Endothelial cell of umbilical vein (primary cell): Measurements from ENCODE around the gene FGF22. TPM values are rescaled to one million over a fixed set of nuclear protein-coding genes. Genes with fewer than 3 reads are reported as not detected.

Source experiments
- BruUV-seq: library from RNA; stranded (reverse); fragments of 400-500 nt; replicated peaks from 2 replicates; lab custom pipeline; 2021; lab: Mats Ljungman, UMichigan
- CTCF ChIA-PET: fragments of 300-600, 350-600 bp; sonication (Branson Sonifier 250); formaldehyde crosslinking; loops from one replicate; lab custom pipeline; 2021; ENCODE audit warnings: antibody characterized with exemption, inconsistent platforms; lab: Charles Lee
- POLR2A ChIA-PET: fragments of 300-600, 350-600 bp; sonication (Branson Sonifier 250); formaldehyde crosslinking; loops from one replicate; lab custom pipeline; 2021; ENCODE audit warnings: antibody characterized with exemption, inconsistent platforms; lab: Charles Lee
- DNase-seq: peaks from one replicate; pipeline ENCODE4 v3.0.0-alpha.2; 2011; ENCODE audit warnings: low read depth, low spot score
- FAIRE-seq: peaks from 2 replicates; lab custom pipeline; 2011; peaks lifted over from hg19 to GRCh38; lab: Jason Lieb, UNC
- H2AFZ ChIP-seq: 2 replicates; pipeline ENCODE4 v1.6.0; 2012; ENCODE audit warnings: low read depth, low read length, control low read depth, inconsistent platforms
- H3K27ac ChIP-seq: 2 replicates; pipeline ENCODE4 v1.5.1; 2011; ENCODE audit warnings: low read depth, mild to moderate bottlenecking, control low read depth, low read length, moderate library complexity; ENCODE audit not compliant: insufficient read depth
- H3K27me3 ChIP-seq, 2 experiments: 2 replicates each; pipeline versions ENCODE4 v1.6.0 to v1.6.1; 2011; ENCODE audit warnings: low read length in 2 of 2, mixed read lengths in 1 of 2; ENCODE audit not compliant: control insufficient read depth in 2 of 2, insufficient read depth in 2 of 2
- H3K36me3 ChIP-seq, 2 experiments: 2 replicates in 1 of 2; 3 replicates in 1 of 2; pipeline ENCODE4 v1.5.1; 2011; ENCODE audit warnings: low read length in 2 of 2, mild to moderate bottlenecking in 1 of 2, moderate library complexity in 1 of 2; ENCODE audit not compliant: control insufficient read depth in 2 of 2, insufficient read depth in 2 of 2; ENCODE audit errors: extremely low read depth in 1 of 2
- H3K4me1 ChIP-seq: 3 replicates; pipeline ENCODE4 v1.5.1; 2011; ENCODE audit warnings: mild to moderate bottlenecking, low read length; ENCODE audit not compliant: control insufficient read depth, insufficient read depth; ENCODE audit errors: extremely low read depth
- H3K4me2 ChIP-seq: 2 replicates; pipeline ENCODE4 v1.6.1; 2011; ENCODE audit warnings: low read length, control low read depth, mixed read lengths; ENCODE audit not compliant: insufficient read depth
- H3K4me3 ChIP-seq, 3 experiments: fragments of 200-600 bp in 1 of 3; sonication (generic), shearing (Covaris generic) in 1 of 3; replicated peaks in 1 of 3; 2 replicates each; pipeline ENCODE4 v1.5.1; 2011 to 2016; ENCODE audit warnings: control low read depth in 3 of 3, low read length in 3 of 3, mild to moderate bottlenecking in 2 of 3, inconsistent platforms in 1 of 3, low read depth in 1 of 3, moderate library complexity in 1 of 3; ENCODE audit not compliant: insufficient read depth in 1 of 3
- H3K79me2 ChIP-seq: 2 replicates; pipeline ENCODE4 v1.6.0; 2012; ENCODE audit warnings: low read length, inconsistent platforms; ENCODE audit not compliant: control insufficient read depth, insufficient read depth
- H3K9ac ChIP-seq: replicated peaks from 2 replicates; pipeline ENCODE3; 2011; ENCODE audit warnings: low read length, control low read depth; ENCODE audit not compliant: insufficient read depth; ENCODE audit errors: extremely low read depth
- H3K9me1 ChIP-seq: replicated peaks from 3 replicates; pipeline ENCODE4 v1.6.0; 2011; ENCODE audit warnings: mild to moderate bottlenecking, low read length; ENCODE audit not compliant: control insufficient read depth, insufficient read depth; ENCODE audit errors: extremely low read depth
- H3K9me3 ChIP-seq: replicated peaks from 2 replicates; pipeline ENCODE4 v1.5.1; 2012; ENCODE audit warnings: low read length, inconsistent platforms; ENCODE audit not compliant: control insufficient read depth, insufficient read depth
- H4K20me1 ChIP-seq: replicated peaks from 2 replicates; pipeline ENCODE3; 2011; ENCODE audit warnings: mild to moderate bottlenecking, low read length; ENCODE audit not compliant: control insufficient read depth, insufficient read depth; ENCODE audit errors: extremely low read depth
- CTCF ChIP-seq, 2 donors: IDR thresholded peaks; 1 replicate in 1 of 2; 2 replicates in 1 of 2; pipeline ENCODE4 v1.5.1; 2011; ENCODE audit warnings: low read length in 2 of 2, mild to moderate bottlenecking in 2 of 2, moderate library complexity in 2 of 2, control low read depth in 1 of 2, inconsistent platforms in 1 of 2, low read depth in 1 of 2; ENCODE audit not compliant: insufficient read depth in 1 of 2; ENCODE audit errors: extremely low read depth in 1 of 2
- EZH2 ChIP-seq: IDR thresholded peaks from 2 replicates; pipeline ENCODE4 v1.6.1; 2012; ENCODE audit warnings: borderline replicate concordance, low read depth, mild to moderate bottlenecking, moderate library complexity, low read length, inconsistent platforms; ENCODE audit not compliant: severe bottlenecking
- FOS ChIP-seq: IDR thresholded peaks from 2 replicates; pipeline ENCODE4 v1.6.1; 2011; ENCODE audit warnings: mild to moderate bottlenecking, low read length, moderate library complexity, borderline replicate concordance; ENCODE audit not compliant: insufficient read depth
- GATA2 ChIP-seq: IDR thresholded peaks from 2 replicates; pipeline ENCODE4 v1.7.0; 2011; ENCODE audit warnings: low read depth, mild to moderate bottlenecking, moderate library complexity, mixed read lengths, low read length; ENCODE audit not compliant: insufficient read length, insufficient read depth
- JUN ChIP-seq: IDR thresholded peaks from 2 replicates; pipeline ENCODE4 v1.6.1; 2011; ENCODE audit warnings: borderline replicate concordance, low read depth; ENCODE audit not compliant: insufficient read length, insufficient read depth
- MAX ChIP-seq: IDR thresholded peaks from 2 replicates; pipeline ENCODE4 v1.6.1; 2011; ENCODE audit not compliant: insufficient read depth, insufficient read length
- MYC ChIP-seq: IDR thresholded peaks from one replicate; pipeline ENCODE4 v1.6.1; 2011; ENCODE audit warnings: mild to moderate bottlenecking, low read depth, low read length
- POLR2A ChIP-seq: IDR thresholded peaks from 2 replicates; pipeline ENCODE4 v1.6.1; 2012; ENCODE audit warnings: low read depth, mild to moderate bottlenecking, control low read depth, low read length
- POLR2AphosphoS5 ChIP-seq: IDR thresholded peaks from 2 replicates; pipeline ENCODE4 v1.6.1; 2012; ENCODE audit warnings: low read depth, mild to moderate bottlenecking, control low read depth, low read length, moderate library complexity; ENCODE audit not compliant: insufficient read depth
- dilution Hi-C: fragments of 300-500 bp; cut with MboI; formaldehyde crosslinking; loops from one replicate; pipeline ENCODE4 v1.15.0; 2019; ENCODE audit warnings: low sequenced_read_pairs; ENCODE audit not compliant: extremely low pct_ligation_motif_present
- intact Hi-C: fragments of 100-400 bp; cut with micrococcal nuclease; formaldehyde crosslinking; loops from one replicate; pipeline ENCODE4 v1.10.0; 2022
- polyA plus RNA-seq, 4 experiments: library from polyadenylated mRNA; depleted of rRNA in 3 of 4; stranded (reverse) in 3 of 4; unstranded in 1 of 4; fragments of >200 nt; gene quantifications; 2 replicates each; pipeline versions ENCODE4 v1.2.1 to v1.2.3, GENCODE V29; 2011 to 2012; ENCODE audit warnings: missing spikeins in 1 of 4
- total RNA-seq: library from RNA; stranded (reverse); gene quantifications from 2 replicates; pipeline ENCODE4 v1.2.3, GENCODE V29; 2021

The FGF22 gene
- total and polyA plus RNA-seq, 2 donors (not counting 3 experiments of a cell fraction or from before 2014, with no cell fraction given), result 0.07 TPM; not detected in 1

- Histone ChIP-seq H3K79me2 (peaks cover 46% of the 10 kb centered on the region), H3K9ac (no peak overlapping the region), H2AFZ (no peak overlapping the region), H4K20me1 (no peaks in the 10 kb centered on the region), H3K4me2 (no peak overlapping the region), H3K4me1 (no peaks in the 10 kb centered on the region), H3K27ac (no peak overlapping the region), H3K27me3 (no peaks in the 10 kb centered on the region), H3K36me3 (peaks cover 4 to 18% of the 10 kb centered on the region in 2 experiments), H3K9me3 (no peaks in the 10 kb centered on the region), H3K9me1 (no peaks in the 10 kb centered on the region), H3K4me3 (no peak overlapping the region)
- DNase-seq, result no peak
- no peak for FAIRE-seq
- dilution Hi-C loops, result no loop called here
- POLR2A ChIA-PET, result no interaction called here
- intact Hi-C loops, result no loop called here
- CTCF ChIA-PET, result no interaction called here
- no TSS peak for BruUV-seq
- TF ChIP-seq FOS (no peak), JUN (no peak)
These were observed 12.3 kb downstream of the FGF22 start for GRCh38 chr19:651991-652390.

- dilution Hi-C loops, result no loop called here
These were observed 13.0 kb downstream of the FGF22 start for GRCh38 chr19:652467-653389.

More at GRCh38 chr19:652467-653389, 13.0 kb downstream of the FGF22 start:
- H3K4me2 ChIP-seq, result no peak overlapping the region
- H3K4me3 ChIP-seq, result no peak overlapping the region
- no peak overlapping the region for H3K27ac ChIP-seq
- no peaks in the 10 kb centered on the region for H3K9me3 ChIP-seq
- TF ChIP-seq MYC (no peak), GATA2 (no peak), EZH2 (no peak), CTCF (IDR thresholded peaks at IDR 0.05; ENCODE audit: extremely low read depth in 1 of 2, insufficient read depth in 1 of 2, low read depth in 1 of 2, low read length in 2 of 2) (no peak), FOS (no peak), POLR2AphosphoS5 (no peak), POLR2A (no peak), MAX (no peak), JUN (no peak)
- no peak for FAIRE-seq
- no TSS peak for BruUV-seq
- H3K9me1 ChIP-seq, result no peaks in the 10 kb centered on the region
- H3K9ac ChIP-seq, result no peak overlapping the region
- intact Hi-C loops, result no loop called here
- H3K4me1 ChIP-seq, result no peaks in the 10 kb centered on the region
- ChIA-PET CTCF (no interaction called here), POLR2A (no interaction called here)
- H4K20me1 ChIP-seq, result no peaks in the 10 kb centered on the region
- no peak for DNase-seq
- H3K27me3 ChIP-seq, result no peaks in the 10 kb centered on the region
- no peak overlapping the region for H2AFZ ChIP-seq
- peaks cover 4 to 24% of the 10 kb centered on the region in 2 experiments for H3K36me3 ChIP-seq
- peaks cover 54% of the 10 kb centered on the region for H3K79me2 ChIP-seq
